Activated T-cell treated with anti-CD3 and anti-CD28 coated beads for 24 hours (primary cell): ENCODE results near the gene TDP1.
A peak's percentile ranks its signal among the peaks of the same experiment; 100 is the strongest.

Source experiments
- DNase-seq: peaks from one replicate; pipeline ENCODE4 v3.0.0-alpha.2; 2020; ENCODE audit warnings: low read depth

Gene TDP1

GRCh38 chr14:89941830-89942377 is 13.8 kb upstream of the TDP1 start:
- DNase-seq = no peak

GRCh38 chr14:89947344-89947743 is 8.4 kb upstream of the TDP1 start:
- no peak for DNase-seq

GRCh38 chr14:89952576-89952975 is 3.2 kb upstream of the TDP1 start:
- DNase-seq = no peak

- no peak for DNase-seq
Observed at GRCh38 chr14:89953602-89954001, 2.1 kb upstream of the TDP1 start.

GRCh38 chr14:89954070-89955021 is 1.4 kb upstream of the TDP1 start, which contains the start of gene EFCAB11:
Gene EFCAB11, minus strand, starts transcription at chr14:89954730. Its CDS starts 70 bp downstream, at chr14:89954660.
- DNase-seq = peak; percentile 92

- no peak for DNase-seq
Observed at GRCh38 chr14:89955022-89955744, 544 bp upstream of the TDP1 start.

- no peak for DNase-seq
Observed at GRCh38 chr14:89956661-89957009, 908 bp downstream of the TDP1 start.

- DNase-seq = no peak
Observed at GRCh38 chr14:89957376-89957775, 1.6 kb downstream of the TDP1 start.

GRCh38 chr14:89957791-89958190 is 2.1 kb downstream of the TDP1 start:
- no peak for DNase-seq

GRCh38 chr14:89958966-89959365 is 3.2 kb downstream of the TDP1 start:
- no peak for DNase-seq

- no peak for DNase-seq
Observed at GRCh38 chr14:89959853-89960445, 4.2 kb downstream of the TDP1 start.

GRCh38 chr14:89960914-89961313 is 5.2 kb downstream of the TDP1 start:
- no peak for DNase-seq

GRCh38 chr14:89963288-89963978 is 7.7 kb downstream of the TDP1 start:
- DNase-seq = no peak

- DNase-seq = no peak
Observed at GRCh38 chr14:89965839-89966238, 10.1 kb downstream of the TDP1 start.

- peak; percentile 25 for DNase-seq
Observed at GRCh38 chr14:89973234-89973823, 17.6 kb downstream of the TDP1 start.

GRCh38 chr14:89977668-89978067 is 21.9 kb downstream of the TDP1 start:
- DNase-seq = no peak

- no peak for DNase-seq
Observed at GRCh38 chr14:89978656-89979055, 22.9 kb downstream of the TDP1 start.

- DNase-seq = no peak
Observed at GRCh38 chr14:89983375-89983774, 27.6 kb downstream of the TDP1 start.

- DNase-seq = no peak
Observed at GRCh38 chr14:89986462-89987160, 30.9 kb downstream of the TDP1 start.

GRCh38 chr14:89987161-89987475 is 31.4 kb downstream of the TDP1 start:
- DNase-seq = no peak

GRCh38 chr14:89988787-89989186 is 33.1 kb downstream of the TDP1 start:
- no peak for DNase-seq
